HuH-7.5 (cell line): ENCODE data around the gene ADAMTSL1.
"Not testable (repeated sequence)": the region's sequence is repeated elsewhere in the genome, so short reads cannot be mapped to it uniquely, and the experiment has no call there.

Experiments
- DNase-seq: peaks from one replicate; pipeline ENCODE4 v3.0.0; 2011; ENCODE audit warnings: low spot score

The ADAMTSL1 gene

GRCh38 chr9:18864516-18864915 lies 390.6 kb downstream of the ADAMTSL1 start:
- DNase-seq = no peak

GRCh38 chr9:18865542-18865941 lies 391.6 kb downstream of the ADAMTSL1 start:
- DNase-seq = no peak

- no peak for DNase-seq
Observed at GRCh38 chr9:18866121-18866831, 392.3 kb downstream of the ADAMTSL1 start.

- no peak for DNase-seq
Observed at GRCh38 chr9:18869725-18870124, 395.8 kb downstream of the ADAMTSL1 start.

GRCh38 chr9:18874069-18874468 lies 400.1 kb downstream of the ADAMTSL1 start:
- no peak for DNase-seq

- not testable (repeated sequence) for DNase-seq
Observed at GRCh38 chr9:18874990-18875389, 401.0 kb downstream of the ADAMTSL1 start.

- DNase-seq = no peak
Observed at GRCh38 chr9:18877984-18878383, 404.0 kb downstream of the ADAMTSL1 start.

- no peak for DNase-seq
Observed at GRCh38 chr9:18881758-18882157, 407.8 kb downstream of the ADAMTSL1 start.

- DNase-seq = no peak
Observed at GRCh38 chr9:18887546-18887945, 413.6 kb downstream of the ADAMTSL1 start.

- no peak for DNase-seq
Observed at GRCh38 chr9:18888290-18888689, 414.3 kb downstream of the ADAMTSL1 start.

- DNase-seq = no peak
Observed at GRCh38 chr9:18889550-18889949, 415.6 kb downstream of the ADAMTSL1 start.

- no peak for DNase-seq
Observed at GRCh38 chr9:18890372-18890771, 416.4 kb downstream of the ADAMTSL1 start.

- no peak for DNase-seq
Observed at GRCh38 chr9:18891946-18892670, 418.2 kb downstream of the ADAMTSL1 start.

GRCh38 chr9:18893046-18893445 lies 419.1 kb downstream of the ADAMTSL1 start:
- DNase-seq = no peak

GRCh38 chr9:18893491-18893890 lies 419.5 kb downstream of the ADAMTSL1 start:
- DNase-seq = no peak

GRCh38 chr9:18896004-18896403 lies 422.1 kb downstream of the ADAMTSL1 start:
- DNase-seq = no peak

- no peak for DNase-seq
Observed at GRCh38 chr9:18896531-18897179, 422.7 kb downstream of the ADAMTSL1 start.

GRCh38 chr9:18903450-18903849 lies 429.5 kb downstream of the ADAMTSL1 start:
- no peak for DNase-seq

- DNase-seq = no peak
Observed at GRCh38 chr9:18905028-18905882, 431.3 kb downstream of the ADAMTSL1 start.

- DNase-seq = no peak
Observed at GRCh38 chr9:18905883-18906629, 432.1 kb downstream of the ADAMTSL1 start.

GRCh38 chr9:18906656-18907395 lies 432.9 kb downstream of the ADAMTSL1 start:
- DNase-seq = no peak
